HCT116 (cell line): ENCODE data around the gene NSMF. TPM values are rescaled to one million over a fixed set of nuclear protein-coding genes. Genes with fewer than 3 reads are reported as not detected.

Experiments used
- ATAC-seq: fragments of 200-7000 bp; cut with Tn5 transposase; 2 replicates; pipeline ENCODE4 v1.9.1; 2020; ENCODE audit warnings: mild to moderate bottlenecking, moderate library complexity
- BruUV-seq: library from RNA; stranded (reverse); fragments of 400-500 nt; replicated peaks from 2 replicates; lab custom pipeline; 2021; lab: Mats Ljungman, UMichigan
- CTCF ChIA-PET: fragments of 300-600 bp; sonication (Branson Sonifier 250); formaldehyde crosslinking; loops from one replicate; lab custom pipeline; 2021; ENCODE audit warnings: antibody characterized with exemption; lab: Charles Lee
- POLR2A ChIA-PET: fragments of 300-600, 350-600 bp; sonication (Branson Sonifier 250); formaldehyde crosslinking; loops from one replicate; lab custom pipeline; 2021; ENCODE audit warnings: antibody characterized with exemption; lab: Charles Lee
- RAD21 ChIA-PET, 2 experiments: fragments of 300-600 bp; sonication (Branson Sonifier 250); formaldehyde crosslinking; loops; one replicate each; lab custom pipeline; 2023; ENCODE audit warnings: low total read pairs in 2 of 2; ENCODE audit not compliant: uncharacterized antibody in 2 of 2, unreplicated experiment in 2 of 2, low non-redundant PET in 1 of 2; lab: Charles Lee
- DNase-seq: peaks from one replicate; pipeline ENCODE4 v3.0.0-alpha.2; 2010; ENCODE audit warnings: low read depth, low spot score
- H2AFZ ChIP-seq: fragments of 200-600 bp; shearing (Covaris generic), sonication (generic); 2 replicates; pipeline ENCODE4 v1.6.1; 2017; ENCODE audit warnings: low read depth, mixed run types, mixed read lengths, antibody characterized with exemption, low read length; ENCODE audit not compliant: poor library complexity, severe bottlenecking
- H3K27ac ChIP-seq: 2 replicates; pipeline ENCODE4 v1.5.1; 2012; ENCODE audit warnings: low read depth, low read length
- H3K27me3 ChIP-seq: fragments of 200-600 bp; sonication (generic); 2 replicates; pipeline ENCODE4 v1.6.1; 2016; ENCODE audit warnings: mixed run types, low read length, mixed read lengths; ENCODE audit not compliant: insufficient read depth
- H3K36me3 ChIP-seq, 2 experiments: fragments of 200-500 bp in 1 of 2; fragments of 200-600 bp in 1 of 2; sonication (Bioruptor generic) in 1 of 2; sonication (generic) in 1 of 2; 2 replicates each; pipeline versions ENCODE4 v1.5.1 to v1.6.1; 2014 to 2016; ENCODE audit warnings: low read length in 2 of 2, inconsistent platforms in 1 of 2, mixed read lengths in 1 of 2, mixed run types in 1 of 2; ENCODE audit not compliant: insufficient read depth in 2 of 2, control insufficient read depth in 1 of 2
- H3K4me1 ChIP-seq, 2 experiments: fragments of 200-600 bp in 1 of 2; sonication (generic) in 1 of 2; 2 replicates each; pipeline versions ENCODE4 v1.5.1 to v1.6.1; 2012 to 2017; ENCODE audit warnings: low read length in 2 of 2, inconsistent platforms in 1 of 2, mild to moderate bottlenecking in 1 of 2, mixed read lengths in 1 of 2, mixed run types in 1 of 2, moderate library complexity in 1 of 2; ENCODE audit not compliant: insufficient read depth in 2 of 2, control insufficient read depth in 1 of 2
- H3K4me2 ChIP-seq: fragments of 200-600 bp; sonication (generic); 2 replicates; pipeline ENCODE4 v1.6.1; 2017; ENCODE audit warnings: mixed run types, low read length, mixed read lengths
- H3K4me3 ChIP-seq, 2 experiments: fragments of 200-600 bp in 1 of 2; sonication (generic) in 1 of 2; replicated peaks in 1 of 2; 2 replicates each; pipeline ENCODE4 v1.5.1; 2011 to 2016; ENCODE audit warnings: low read length in 2 of 2, control low read depth in 1 of 2, low read depth in 1 of 2, mild to moderate bottlenecking in 1 of 2, mixed read lengths in 1 of 2, mixed run types in 1 of 2
- H3K79me2 ChIP-seq: fragments of 200-600 bp; sonication (generic); 2 replicates; pipeline ENCODE4 v1.6.1; 2017; ENCODE audit warnings: mild to moderate bottlenecking, mixed run types, low read length, moderate library complexity, mixed read lengths; ENCODE audit not compliant: insufficient read depth
- H3K9ac ChIP-seq: fragments of 200-600 bp; sonication (generic); 2 replicates; pipeline ENCODE4 v1.6.1; 2016; ENCODE audit warnings: low read length, mixed read lengths
- H3K9me2 ChIP-seq: fragments of 200-600 bp; sonication (generic), shearing (Covaris generic); 2 replicates; pipeline ENCODE4 v1.6.1; 2017; ENCODE audit warnings: mixed run types, mild to moderate bottlenecking, moderate library complexity; ENCODE audit not compliant: insufficient read depth
- H3K9me3 ChIP-seq, 2 experiments: fragments of 200-500 bp in 1 of 2; fragments of 200-600 bp in 1 of 2; sonication (Bioruptor generic) in 1 of 2; sonication (generic) in 1 of 2; 2 replicates each; pipeline ENCODE4 v1.6.1; 2014 to 2017; ENCODE audit warnings: low read length in 2 of 2, mixed read lengths in 2 of 2, inconsistent platforms in 1 of 2, low read depth in 1 of 2, mild to moderate bottlenecking in 1 of 2, mixed run types in 1 of 2, moderate library complexity in 1 of 2; ENCODE audit not compliant: control insufficient read depth in 1 of 2, insufficient read depth in 1 of 2
- H4K20me1 ChIP-seq: fragments of 200-600 bp; sonication (generic), shearing (Covaris generic); 2 replicates; pipeline ENCODE4 v1.6.1; 2017; ENCODE audit warnings: mixed run types, mild to moderate bottlenecking, moderate library complexity; ENCODE audit not compliant: insufficient read depth
- CBX3 ChIP-seq: IDR thresholded peaks from 2 replicates; pipeline ENCODE4 v1.6.1; 2012; ENCODE audit warnings: low read depth
- EGR1 ChIP-seq: IDR thresholded peaks from 2 replicates; pipeline ENCODE4 v1.6.1; 2012; ENCODE audit warnings: low read depth
- EZH2 ChIP-seq: fragments of 200-600 bp; sonication (generic); IDR thresholded peaks from 2 replicates; pipeline ENCODE4 v1.6.1; 2017; ENCODE audit warnings: antibody characterized with exemption, mixed run types
- JUND ChIP-seq: IDR thresholded peaks from 2 replicates; pipeline ENCODE4 v1.6.1; 2012
- MAX ChIP-seq: IDR thresholded peaks from 2 replicates; pipeline ENCODE4 v1.6.1; 2012
- POLR2AphosphoS5 ChIP-seq: IDR thresholded peaks from 2 replicates; pipeline ENCODE4 v1.6.1; 2011; ENCODE audit warnings: mild to moderate bottlenecking, low read depth, low read length, moderate library complexity
- SIN3A ChIP-seq: IDR thresholded peaks from 2 replicates; pipeline ENCODE4 v1.6.1; 2012; ENCODE audit warnings: low read depth
- SP1 ChIP-seq: IDR thresholded peaks from 2 replicates; pipeline ENCODE4 v1.6.1; 2012; ENCODE audit warnings: low read depth
- TCF7L2 ChIP-seq: IDR thresholded peaks from 2 replicates; pipeline ENCODE4 v1.7.0; 2011; ENCODE audit warnings: borderline replicate concordance, inconsistent platforms; ENCODE audit not compliant: insufficient read depth, insufficient read length; ENCODE audit errors: extremely low read depth
- YY1 ChIP-seq: IDR thresholded peaks from 2 replicates; pipeline ENCODE4 v1.6.1; 2011; ENCODE audit warnings: low read length, low read depth, moderate library complexity, mild to moderate bottlenecking; ENCODE audit not compliant: insufficient replicate concordance; ENCODE audit errors: extremely low read depth
- ZBTB33 ChIP-seq: IDR thresholded peaks from 2 replicates; pipeline ENCODE4 v1.6.1; 2011; ENCODE audit warnings: mild to moderate bottlenecking, low read length, moderate library complexity; ENCODE audit not compliant: insufficient replicate concordance; ENCODE audit errors: extremely low read depth
- ZFX ChIP-seq: fragments of 450-650 bp; IDR thresholded peaks from 2 replicates; pipeline ENCODE4 v1.6.1; 2017
- ZNF274 ChIP-seq: fragments of 200-500 bp; sonication (Bioruptor generic); IDR thresholded peaks from 2 replicates; pipeline ENCODE4 v1.6.1; 2014; ENCODE audit warnings: mild to moderate bottlenecking, low read depth, low read length, inconsistent platforms
- intact Hi-C: fragments of 100-400 bp; cut with micrococcal nuclease; formaldehyde crosslinking; loops from 2 replicates; pipeline ENCODE4 v1.10.0; 2022
- total RNA-seq: library from RNA; stranded (reverse); gene quantifications from one replicate; pipeline ENCODE4 v1.2.1, GENCODE V29; 2021; ENCODE audit not compliant: unreplicated experiment

The NSMF gene
- total RNA-seq, 1 experiment from 2014 or later, result 81.9 TPM

GRCh38 chr9:137411260-137411644, 47.9 kb downstream of the NSMF start:
- Histone ChIP-seq H3K4me3 (peak overlapping the region; percentile 32 to 55), H3K36me3 (no peaks in the 10 kb centered on the region), H2AFZ (no peak overlapping the region), H3K4me2 (peak overlapping the region; percentile 88), H3K27me3 (no peaks in the 10 kb centered on the region), H3K9ac (peak overlapping the region; percentile 65), H3K9me2 (no peaks in the 10 kb centered on the region), H3K9me3 (no peaks in the 10 kb centered on the region), H3K79me2 (peaks cover 26% of the 10 kb centered on the region; the same call in 1 of the 2 replicates), H3K4me1 (peaks cover 47 to 72% of the 10 kb centered on the region in 2 experiments), H3K27ac (peak overlapping the region; percentile 95), H4K20me1 (no peaks in the 10 kb centered on the region)
- ATAC-seq (peak; percentile 26), DNase-seq (no peak)
- no TSS peak for BruUV-seq
- CTCF ChIA-PET, result interaction anchor here (1.7 kb wide), 1 partner anchor 12 kb away, joined by 7 read pairs; the partner anchor contains the start of genes EXD3 and NOXA1
- POLR2A ChIA-PET, result interaction anchor here (0.6 kb wide), 1 partner anchor 109 kb away, joined by 3 read pairs; no protein-coding TSS in a partner anchor
- RAD21 ChIA-PET, result no interaction called here
- intact Hi-C loops, result no loop called here
- TF ChIP-seq JUND, result no peak
- no peak for TF ChIP-seq ZNF274
- TF ChIP-seq ZBTB33, result no peak
- TF ChIP-seq SIN3A, result no peak
- no peak for TF ChIP-seq MAX
- TF ChIP-seq TCF7L2, result no peak
- no peak for TF ChIP-seq POLR2AphosphoS5
- no peak for TF ChIP-seq CBX3
- TF ChIP-seq EGR1, result no peak
- TF ChIP-seq EZH2, result no peak
- no peak for TF ChIP-seq SP1
- TF ChIP-seq YY1, result no peak
- no peak for TF ChIP-seq ZFX
